KMS-11 (cell line): ENCODE results near the gene DDX54.

ENCODE experiments used
- H2AFZ ChIP-seq: fragments of 200-600 bp; sonication (generic); 2 replicates; pipeline ENCODE4 v1.6.1; 2016; ENCODE audit warnings: antibody characterized with exemption, mixed run types, low read depth
- H3K27ac ChIP-seq: fragments of 200-600 bp; sonication (generic); 2 replicates; pipeline ENCODE4 v1.6.1; 2016; ENCODE audit warnings: mild to moderate bottlenecking, mixed run types
- H3K27me3 ChIP-seq: fragments of 200-600 bp; sonication (generic); 2 replicates; pipeline ENCODE4 v1.6.1; 2017; ENCODE audit warnings: mild to moderate bottlenecking, low read depth, mixed run types, moderate library complexity; ENCODE audit not compliant: insufficient read depth
- H3K36me3 ChIP-seq: fragments of 200-600 bp; sonication (generic); 2 replicates; pipeline ENCODE4 v1.6.1; 2017; ENCODE audit warnings: mild to moderate bottlenecking, mixed run types; ENCODE audit not compliant: insufficient read depth
- H3K4me1 ChIP-seq: fragments of 200-600 bp; sonication (generic); 2 replicates; pipeline ENCODE4 v1.6.1; 2016; ENCODE audit warnings: mild to moderate bottlenecking, low read depth, mixed run types; ENCODE audit not compliant: poor library complexity, severe bottlenecking
- H3K4me2 ChIP-seq: fragments of 200-600 bp; sonication (generic); 2 replicates; pipeline ENCODE4 v1.7.0; 2016; ENCODE audit warnings: mild to moderate bottlenecking, mixed run types
- H3K4me3 ChIP-seq: fragments of 200-600 bp; sonication (generic); IDR thresholded peaks from 2 replicates; pipeline ENCODE4 v1.6.1; 2017; ENCODE audit warnings: low read depth, low read length, mixed read lengths; ENCODE audit not compliant: insufficient read depth
- H3K79me2 ChIP-seq: fragments of 200-600 bp; sonication (generic); 2 replicates; pipeline ENCODE4 v1.6.1; 2016; ENCODE audit warnings: low read depth, mixed run types; ENCODE audit not compliant: insufficient read depth
- H3K9ac ChIP-seq: fragments of 200-600 bp; sonication (generic); 2 replicates; pipeline ENCODE4 v1.6.1; 2016; ENCODE audit warnings: mild to moderate bottlenecking, mixed run types
- H4K20me1 ChIP-seq: fragments of 200-600 bp; sonication (generic); 2 replicates; pipeline ENCODE4 v1.6.1; 2016; ENCODE audit warnings: mild to moderate bottlenecking, mixed run types; ENCODE audit not compliant: insufficient read depth
- CTCF ChIP-seq: fragments of 200-600 bp; sonication (generic); conservative IDR thresholded peaks from 2 replicates; pipeline ENCODE4 v1.6.1; 2017; ENCODE audit warnings: low read depth, mild to moderate bottlenecking, antibody characterized with exemption, low read length, moderate library complexity, mixed read lengths

Gene DDX54

DNA sequence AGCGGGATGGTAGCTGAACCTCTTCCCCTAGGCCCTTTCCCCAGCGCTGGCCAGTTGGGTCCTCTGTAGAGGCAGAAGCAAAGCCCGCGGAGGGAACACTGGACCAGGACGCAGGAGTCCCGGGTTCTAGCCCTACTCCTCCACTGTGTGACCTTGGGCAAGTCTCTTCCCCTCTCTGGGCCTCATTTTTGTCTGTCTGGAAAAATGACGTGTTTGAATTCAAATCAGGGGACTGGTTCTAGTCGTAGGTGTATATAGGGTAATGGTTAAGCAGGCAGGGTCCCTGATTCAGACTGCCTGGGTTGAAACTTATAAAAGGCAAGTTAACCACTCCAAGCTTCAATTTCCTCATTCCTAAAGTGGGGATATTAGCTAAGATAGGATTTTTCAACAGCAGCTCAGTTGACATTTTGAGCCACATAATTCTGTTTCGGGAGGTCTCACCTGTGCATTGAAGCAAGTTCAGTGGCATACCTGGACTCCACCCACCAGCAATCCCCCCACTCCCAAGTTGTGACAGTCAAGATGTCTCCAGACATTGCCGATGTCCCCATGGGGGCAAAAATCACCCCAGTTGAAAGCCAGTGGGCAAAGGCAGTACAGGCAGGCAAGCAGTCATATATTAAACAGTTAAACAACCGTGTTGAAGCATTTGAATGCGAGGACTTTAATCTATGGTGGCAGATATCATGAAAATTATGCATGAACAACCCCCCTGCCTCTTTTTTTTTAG is 36.9 kb upstream of the DDX54 start:
- Histone ChIP-seq H3K36me3 (no peaks in the 10 kb centered on the region), H4K20me1 (no peaks in the 10 kb centered on the region), H3K27ac (peak overlapping the region; percentile 38), H3K79me2 (no peaks in the 10 kb centered on the region), H3K4me2 (peak overlapping the region; percentile 89), H2AFZ (peak overlapping the region; percentile 30; the same call in 1 of the 2 replicates), H3K9ac (peak overlapping the region; percentile 83), H3K4me1 (peaks cover 19% of the 10 kb centered on the region), H3K4me3 (no peak overlapping the region), H3K27me3 (no peaks in the 10 kb centered on the region)
- no peak for TF ChIP-seq CTCF

DNA sequence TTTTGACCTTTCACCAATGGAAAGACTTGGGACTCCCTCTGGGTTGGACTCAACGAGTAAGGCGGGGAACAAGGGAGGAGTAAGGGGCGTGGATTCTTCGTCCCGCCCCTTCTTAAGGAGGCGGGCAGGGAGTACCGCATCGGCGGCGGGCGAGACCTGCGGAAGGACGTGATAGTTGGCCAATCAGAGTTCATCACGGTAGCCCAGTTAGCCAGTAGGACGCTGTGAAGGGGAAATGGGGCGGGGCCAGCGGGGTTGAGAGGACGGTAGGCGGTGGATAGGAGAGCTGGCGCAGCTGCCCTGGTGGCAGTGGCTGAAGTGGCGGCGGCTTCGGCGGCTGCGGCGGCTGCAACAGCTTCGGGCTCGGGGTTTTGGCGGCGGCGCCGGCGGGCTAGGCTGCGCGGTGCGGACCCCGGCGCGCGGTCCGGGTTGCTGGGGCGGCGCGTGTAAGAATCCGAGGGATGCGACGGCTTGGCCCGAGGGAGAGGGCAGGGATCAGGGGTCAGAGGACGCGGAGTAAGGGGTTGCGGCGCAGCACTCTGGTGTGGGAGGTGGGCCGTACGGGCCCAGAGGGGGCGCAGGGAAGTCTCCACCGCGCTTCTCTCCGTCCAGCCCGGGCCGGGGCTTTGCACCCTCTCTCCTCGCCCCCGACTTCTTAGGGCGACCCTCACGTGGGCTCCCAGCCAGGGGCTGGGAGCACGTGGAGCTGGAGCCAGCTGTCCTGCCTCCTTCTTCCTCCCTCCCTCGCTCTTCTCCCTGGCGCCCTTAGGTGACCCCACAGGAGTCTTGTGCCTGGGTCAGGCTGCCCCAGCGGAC is 36.1 kb upstream of the DDX54 start, which contains the start of gene TPCN1:
Gene TPCN1 (plus strand): TSS at position 284 of the 816 bp plus-strand sequence. CDS start 5,389 bp downstream, outside the sequence.
- H3K4me3 ChIP-seq = no peak within 1 kb of the TSS
- H3K9ac ChIP-seq = peak within 1 kb of the TSS; percentile 83
- TF ChIP-seq CTCF = no peak
- H3K4me1 ChIP-seq = peaks cover 19% of the 10 kb centered on the region
- no peaks in the 10 kb centered on the region for H3K79me2 ChIP-seq
- H4K20me1 ChIP-seq = no peaks in the 10 kb centered on the region
- peak within 1 kb of the TSS; percentile 41 for H3K27ac ChIP-seq
- H3K27me3 ChIP-seq = no peaks in the 10 kb centered on the region
- peak within 1 kb of the TSS; percentile 89 for H3K4me2 ChIP-seq
- H2AFZ ChIP-seq = peak within 1 kb of the TSS; percentile 64
- no peaks in the 10 kb centered on the region for H3K36me3 ChIP-seq

DNA sequence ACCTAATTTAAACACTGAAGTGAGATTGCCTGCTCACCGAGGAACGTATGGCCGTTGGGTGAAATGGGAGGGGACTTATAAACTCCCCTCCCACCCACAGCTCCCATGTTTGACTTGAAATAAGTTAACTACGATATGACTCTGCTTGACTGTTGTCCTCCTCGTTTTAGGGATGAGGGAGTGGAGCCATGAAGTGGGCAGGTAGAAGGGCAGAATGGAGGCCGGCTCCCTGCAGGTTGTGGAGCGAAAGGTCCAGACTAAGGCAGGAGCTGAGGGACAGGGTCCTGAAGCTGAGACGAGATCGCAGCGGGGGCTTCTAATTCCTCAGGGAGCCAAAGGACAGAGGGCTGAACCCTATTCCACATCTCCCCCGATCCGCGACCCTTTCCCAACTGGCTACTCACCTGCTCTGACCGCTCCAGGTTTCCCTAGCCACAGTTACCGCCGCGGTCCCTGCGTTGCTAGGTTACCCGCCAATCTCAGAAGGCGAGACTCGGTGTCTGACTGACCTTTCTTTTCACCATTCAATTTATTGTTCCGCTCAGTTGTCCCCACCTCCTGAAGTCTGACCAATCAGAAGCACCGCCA is 35.4 kb upstream of the DDX54 start:
- Histone ChIP-seq H3K79me2 (no peaks in the 10 kb centered on the region), H3K9ac (peak overlapping the region; percentile 83; the same call in 1 of the 2 replicates), H3K36me3 (no peaks in the 10 kb centered on the region), H2AFZ (peak overlapping the region; percentile 64; the same call in 1 of the 2 replicates), H3K27me3 (no peaks in the 10 kb centered on the region), H3K4me2 (peak overlapping the region; percentile 74), H4K20me1 (no peaks in the 10 kb centered on the region), H3K4me1 (peaks cover 20% of the 10 kb centered on the region), H3K4me3 (no peak overlapping the region), H3K27ac (peak overlapping the region; percentile 41; the same call in 1 of the 2 replicates)
- no peak for TF ChIP-seq CTCF

DNA sequence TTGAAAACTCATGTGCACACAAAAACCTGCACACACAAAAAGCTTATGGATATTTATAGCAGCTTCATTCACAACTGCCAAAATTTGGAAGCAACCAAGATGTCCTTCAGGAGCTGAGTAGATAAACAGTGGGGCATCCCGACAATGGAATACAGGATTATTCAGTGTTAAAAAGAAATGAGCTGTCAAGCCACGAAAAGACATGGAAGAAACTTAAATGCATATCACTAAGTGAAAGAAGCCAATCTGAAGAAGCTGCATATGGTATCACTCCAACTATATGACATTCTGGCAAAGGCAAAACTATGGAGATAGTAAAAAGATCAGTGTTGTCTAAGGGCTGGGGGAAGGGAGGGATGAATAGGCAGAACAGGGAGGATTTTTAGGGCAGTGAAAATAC is 30.7 kb upstream of the DDX54 start:
- Histone ChIP-seq H3K4me3 (no peak overlapping the region), H3K27ac (no peak overlapping the region), H3K27me3 (no peaks in the 10 kb centered on the region), H4K20me1 (no peaks in the 10 kb centered on the region), H3K4me2 (no peak overlapping the region), H3K36me3 (no peaks in the 10 kb centered on the region), H3K4me1 (peaks cover 28% of the 10 kb centered on the region), H3K9ac (no peak overlapping the region), H2AFZ (no peak overlapping the region), H3K79me2 (no peaks in the 10 kb centered on the region)
- TF ChIP-seq CTCF = no peak
